ENCODE measurements around the gene SLC8A2.
"Not testable (repeated sequence)": the region's sequence is repeated elsewhere in the genome, so short reads cannot be mapped to it uniquely, and the experiment has no call there.

Gene SLC8A2

GRCh38 chr19:47487551-47488515, 16.1 kb upstream of the SLC8A2 start:
- H3K4me1 ChIP-seq (ENCODE audit: control insufficient read depth, low read length), result peaks cover 39% of the 10 kb centered on the region
- peaks cover 14% of the 10 kb centered on the region for H3F3A ChIP-seq (ENCODE audit: control insufficient read depth, insufficient read depth)
- H3K27me3 ChIP-seq (ENCODE audit: control insufficient read depth, low read length), result no peaks in the 10 kb centered on the region
- peak overlapping the region; percentile 35 for H3K27ac ChIP-seq (ENCODE audit: low read depth, low read length)
- H3K9me2 ChIP-seq (replicated peaks; ENCODE audit: control insufficient read depth, low read length), result no peaks in the 10 kb centered on the region
- no peak for TF ChIP-seq EZH2phosphoT487 (IDR thresholded peaks at IDR 0.05; ENCODE audit: borderline replicate concordance, low read length)
- no peak for TF ChIP-seq CTCF (IDR thresholded peaks at IDR 0.05; ENCODE audit: low read depth, low read length, poor library complexity, severe bottlenecking)
- H3K4me3 ChIP-seq (ENCODE audit: low read length), result no peak overlapping the region
- H3K36me3 ChIP-seq (ENCODE audit: control insufficient read depth, low read length), result peaks cover 46% of the 10 kb centered on the region
- no peaks in the 10 kb centered on the region for H3K9me3 ChIP-seq (ENCODE audit: control insufficient read depth, insufficient read depth, low read length)
- peak overlapping the region; percentile 18 for H3K4me2 ChIP-seq (ENCODE audit: low read length)
- H3K79me2 ChIP-seq (ENCODE audit: control insufficient read depth, low read length), result peaks cover 16% of the 10 kb centered on the region
- H4K20me1 ChIP-seq (ENCODE audit: control insufficient read depth, insufficient read depth, low read depth, low read length), result no peaks in the 10 kb centered on the region

- no peaks in the 10 kb centered on the region for H3K9me3 ChIP-seq (ENCODE audit: control insufficient read depth, insufficient read depth, low read length)
- peaks cover 16% of the 10 kb centered on the region for H3K79me2 ChIP-seq (ENCODE audit: control insufficient read depth, low read length)
- H3K9me2 ChIP-seq (replicated peaks; ENCODE audit: control insufficient read depth, low read length), result no peaks in the 10 kb centered on the region
- peaks cover 45% of the 10 kb centered on the region for H3K36me3 ChIP-seq (ENCODE audit: control insufficient read depth, low read length)
- H3K4me2 ChIP-seq (ENCODE audit: low read length), result peak overlapping the region; percentile 18
- no peaks in the 10 kb centered on the region for H4K20me1 ChIP-seq (ENCODE audit: control insufficient read depth, insufficient read depth, low read depth, low read length)
- H3K27ac ChIP-seq (ENCODE audit: low read depth, low read length), result peak overlapping the region; percentile 35
- no peaks in the 10 kb centered on the region for H3K27me3 ChIP-seq (ENCODE audit: control insufficient read depth, low read length)
- peaks cover 14% of the 10 kb centered on the region for H3F3A ChIP-seq (ENCODE audit: control insufficient read depth, insufficient read depth)
- TF ChIP-seq EZH2phosphoT487 (IDR thresholded peaks at IDR 0.05; ENCODE audit: borderline replicate concordance, low read length) (no peak), CTCF (IDR thresholded peaks at IDR 0.05; ENCODE audit: low read depth, low read length, poor library complexity, severe bottlenecking) (no peak)
- H3K4me3 ChIP-seq (ENCODE audit: low read length), result no peak overlapping the region
- H3K4me1 ChIP-seq (ENCODE audit: control insufficient read depth, low read length), result peaks cover 39% of the 10 kb centered on the region
Measured at GRCh38 chr19:47486900-47487299, 15.2 kb upstream of the SLC8A2 start.

GRCh38 chr19:47486220-47486619, 14.5 kb upstream of the SLC8A2 start:
- not testable (repeated sequence) for H3K4me3 ChIP-seq (ENCODE audit: low read length); H3K27ac ChIP-seq (ENCODE audit: low read depth, low read length); H3K9me3 ChIP-seq (ENCODE audit: control insufficient read depth, insufficient read depth, low read length); H3K9me2 ChIP-seq (replicated peaks; ENCODE audit: control insufficient read depth, low read length); H4K20me1 ChIP-seq (ENCODE audit: control insufficient read depth, insufficient read depth, low read depth, low read length); H3K27me3 ChIP-seq (ENCODE audit: control insufficient read depth, low read length)
- Histone ChIP-seq H3F3A (ENCODE audit: control insufficient read depth, insufficient read depth) (peaks cover 15% of the 10 kb centered on the region), H3K36me3 (ENCODE audit: control insufficient read depth, low read length) (peaks cover 38% of the 10 kb centered on the region), H3K4me2 (ENCODE audit: low read length) (peak overlapping the region; percentile 88; the same call in 1 of the 2 replicates), H3K79me2 (ENCODE audit: control insufficient read depth, low read length) (peaks cover 16% of the 10 kb centered on the region), H3K4me1 (ENCODE audit: control insufficient read depth, low read length) (peaks cover 39% of the 10 kb centered on the region)

GRCh38 chr19:47485210-47485609, 13.5 kb upstream of the SLC8A2 start:
- Histone ChIP-seq H3K4me2 (ENCODE audit: low read length) (peak overlapping the region; percentile 88), H3K9me2 (replicated peaks; ENCODE audit: control insufficient read depth, low read length) (no peaks in the 10 kb centered on the region), H3K27ac (ENCODE audit: low read depth, low read length) (peak overlapping the region; percentile 75), H3K27me3 (ENCODE audit: control insufficient read depth, low read length) (no peaks in the 10 kb centered on the region), H3K4me1 (ENCODE audit: control insufficient read depth, low read length) (peaks cover 39% of the 10 kb centered on the region), H3K36me3 (ENCODE audit: control insufficient read depth, low read length) (peaks cover 31% of the 10 kb centered on the region), H3K9me3 (ENCODE audit: control insufficient read depth, insufficient read depth, low read length) (no peaks in the 10 kb centered on the region), H3F3A (ENCODE audit: control insufficient read depth, insufficient read depth) (peaks cover 19% of the 10 kb centered on the region), H3K79me2 (ENCODE audit: control insufficient read depth, low read length) (peaks cover 16% of the 10 kb centered on the region), H4K20me1 (ENCODE audit: control insufficient read depth, insufficient read depth, low read depth, low read length) (no peaks in the 10 kb centered on the region), H3K4me3 (ENCODE audit: low read length) (peak overlapping the region; percentile 98)
- TF ChIP-seq CTCF (IDR thresholded peaks at IDR 0.05; ENCODE audit: low read depth, low read length, poor library complexity, severe bottlenecking), result no peak
- no peak for TF ChIP-seq EZH2phosphoT487 (IDR thresholded peaks at IDR 0.05; ENCODE audit: borderline replicate concordance, low read length)
